Amniotic stem cell (primary cell): Measurements from ENCODE around the gene ERI3.

Experiments
- DNase-seq: peaks from one replicate; lab custom pipeline; 2025; lab: John Stamatoyannopoulos, UW

Gene ERI3

DNA sequence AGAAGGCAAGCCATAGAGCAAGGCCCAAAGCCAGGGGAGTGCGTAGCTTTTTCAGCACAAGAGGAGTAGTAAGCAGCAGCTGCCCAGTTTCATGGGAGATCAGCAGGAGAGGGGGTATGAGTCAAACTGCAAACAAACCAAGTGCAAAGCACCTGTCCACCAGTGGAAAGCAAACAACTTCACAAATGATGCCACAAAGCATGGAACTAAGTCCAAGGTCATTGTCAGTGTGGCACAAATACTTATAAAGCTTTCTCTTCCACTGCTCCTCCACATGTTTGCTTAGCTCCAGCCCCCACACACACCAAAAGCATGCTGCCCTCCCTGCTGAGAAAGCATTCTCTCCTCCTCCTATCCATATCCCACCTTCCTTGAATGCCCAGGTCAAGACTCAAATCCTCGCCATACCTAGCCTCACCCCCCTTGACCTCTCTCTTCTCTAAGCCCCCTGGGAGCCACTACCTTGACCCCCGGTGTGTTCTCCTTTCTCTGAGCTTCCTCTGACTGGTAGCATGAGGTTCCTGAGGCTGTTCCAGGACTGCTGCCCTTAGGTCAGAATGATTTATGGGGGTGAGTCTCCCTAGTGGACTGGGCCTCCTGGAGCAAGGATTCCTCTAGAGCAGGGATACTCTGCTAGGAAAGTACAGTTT, 71.4 kb downstream of the ERI3 start:
- no peak for DNase-seq

DNA sequence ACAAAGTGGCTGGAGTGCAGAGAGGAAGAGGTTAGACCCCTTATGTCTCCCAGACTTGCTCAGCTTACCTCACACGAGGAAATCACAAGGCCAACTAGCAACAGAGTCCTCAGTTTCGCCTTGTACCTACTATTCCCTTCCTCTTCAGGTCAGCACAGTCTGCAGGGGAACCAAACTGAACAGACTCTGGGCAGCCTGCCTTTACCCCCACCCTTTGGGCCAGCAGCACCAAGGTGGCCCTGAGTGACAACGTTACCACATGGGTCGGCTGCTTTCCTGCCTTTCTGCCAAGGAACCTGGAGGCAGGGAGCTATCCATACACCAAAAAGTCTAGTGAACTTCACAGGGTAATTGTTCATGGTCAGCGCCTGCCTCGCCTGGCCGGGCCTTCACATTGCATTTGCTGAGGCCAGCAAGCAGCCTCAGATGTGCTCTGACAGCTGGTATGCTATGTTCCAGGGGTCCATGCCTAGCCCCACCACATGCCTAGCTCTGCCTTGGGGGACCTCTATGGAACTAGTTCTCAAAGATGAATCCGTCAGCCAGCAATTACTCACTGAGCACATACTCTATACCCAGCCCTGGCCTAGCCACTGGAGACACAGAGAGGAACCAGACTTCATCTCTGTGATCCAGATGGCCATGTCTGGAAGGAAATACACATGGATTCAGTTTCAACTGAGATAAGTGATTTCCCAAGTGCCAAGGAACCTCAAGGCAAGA, 72.2 kb downstream of the ERI3 start:
- DNase-seq = no peak

DNA sequence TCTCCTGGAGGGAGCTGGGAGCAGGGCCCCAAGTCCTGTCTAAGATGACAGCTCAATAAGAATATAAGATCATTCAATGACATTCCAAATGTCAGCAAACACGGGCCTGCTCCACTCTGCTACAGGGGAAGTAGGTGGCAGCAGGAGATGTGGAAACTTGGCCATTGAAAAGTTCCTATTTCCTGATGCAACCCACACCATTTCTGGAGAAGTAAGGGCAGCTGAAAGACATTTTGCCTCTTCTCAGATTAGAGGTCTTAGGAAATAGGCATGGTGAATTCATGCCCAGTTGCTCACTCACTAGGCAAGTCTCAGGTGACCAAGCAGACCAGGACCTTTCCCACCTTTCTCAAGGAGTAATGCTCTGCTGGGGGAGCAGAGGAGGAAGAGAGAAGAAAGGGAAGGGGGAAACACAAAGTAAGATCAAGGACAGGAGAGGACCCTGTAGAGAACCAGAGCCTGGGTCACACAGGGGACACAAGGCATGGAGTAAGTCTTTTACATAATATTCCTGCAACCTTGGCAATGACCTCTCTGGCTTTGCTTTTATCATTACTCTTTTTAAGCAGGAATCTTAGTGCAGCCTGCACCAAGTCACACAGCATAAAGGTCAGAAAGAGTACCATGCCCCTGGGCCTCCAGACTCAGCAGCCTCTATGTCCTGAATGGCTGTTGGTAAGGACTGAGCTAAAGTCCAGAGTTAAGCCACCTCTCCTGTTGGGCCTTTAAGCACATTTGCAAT, 72.9 kb downstream of the ERI3 start:
- no peak for DNase-seq

DNA sequence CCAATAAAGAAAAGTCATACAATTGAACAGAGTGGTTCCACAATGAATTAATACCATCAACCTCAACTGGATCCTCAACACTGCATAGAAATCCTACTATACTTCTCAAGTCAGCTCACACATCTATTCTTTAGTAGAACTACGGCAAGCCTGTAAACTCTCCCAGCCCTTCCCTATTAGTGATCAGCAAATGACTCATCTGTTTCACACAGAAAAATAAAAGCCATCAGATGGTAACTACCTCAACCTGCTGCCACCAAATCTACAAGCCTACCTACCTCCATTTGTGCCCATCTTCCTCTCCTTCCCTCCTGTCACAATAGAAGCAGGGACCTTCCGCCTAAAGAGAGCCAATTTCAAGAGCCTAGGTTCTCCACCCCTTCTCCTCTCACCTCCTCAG, 78.2 kb downstream of the ERI3 start:
- no peak for DNase-seq

DNA sequence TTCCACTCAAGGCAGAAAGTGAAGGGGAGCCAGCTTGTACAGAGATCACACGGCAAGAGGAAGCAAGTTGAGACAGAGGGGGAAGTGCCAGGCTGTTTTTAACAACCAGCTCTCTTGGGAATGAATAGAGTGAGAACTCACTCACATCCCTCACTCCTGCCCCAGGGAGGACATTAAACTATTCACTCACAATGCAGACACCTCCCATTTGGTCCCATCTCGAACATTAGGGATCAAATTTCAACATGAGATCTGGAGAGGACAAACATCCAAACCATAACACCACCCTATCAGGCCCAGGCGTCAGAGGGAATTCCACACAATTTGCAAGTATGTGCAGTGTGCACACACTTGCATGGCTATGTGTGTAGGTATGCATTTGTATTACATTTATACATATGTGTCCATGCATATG, 79.1 kb downstream of the ERI3 start:
- DNase-seq = no peak

DNA sequence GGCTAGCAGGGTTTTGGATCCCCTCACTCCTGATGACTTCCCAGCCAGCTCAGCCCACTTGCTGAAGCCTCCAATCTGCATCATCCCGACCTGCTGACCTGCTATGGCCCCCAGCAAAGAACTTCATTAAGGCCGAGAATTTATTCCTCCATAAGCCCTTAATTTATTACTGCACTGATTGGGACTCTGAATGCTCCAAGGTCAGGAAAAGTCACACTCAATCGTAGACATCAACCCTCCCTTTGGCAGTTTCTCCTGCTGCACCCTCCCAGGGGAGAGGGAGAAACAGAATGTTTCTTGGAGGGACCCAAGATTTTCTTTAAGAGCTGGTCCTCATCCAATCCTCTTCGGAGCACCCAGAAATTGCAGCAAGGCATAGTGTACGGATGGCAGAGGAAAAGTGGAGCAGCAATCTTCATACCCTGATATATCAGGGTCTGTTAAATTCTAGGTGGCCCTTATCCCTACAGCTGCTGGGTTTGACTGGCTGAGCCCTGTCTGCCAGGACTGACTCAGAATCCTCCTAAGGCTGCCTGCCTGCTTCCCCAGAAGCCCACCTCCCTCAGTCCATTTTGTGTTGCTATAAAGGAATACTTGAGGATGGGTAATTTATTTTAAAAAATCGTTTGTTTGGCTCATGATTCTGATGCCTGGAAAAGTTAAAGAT, 79.6 kb downstream of the ERI3 start:
- DNase-seq = no peak

DNA sequence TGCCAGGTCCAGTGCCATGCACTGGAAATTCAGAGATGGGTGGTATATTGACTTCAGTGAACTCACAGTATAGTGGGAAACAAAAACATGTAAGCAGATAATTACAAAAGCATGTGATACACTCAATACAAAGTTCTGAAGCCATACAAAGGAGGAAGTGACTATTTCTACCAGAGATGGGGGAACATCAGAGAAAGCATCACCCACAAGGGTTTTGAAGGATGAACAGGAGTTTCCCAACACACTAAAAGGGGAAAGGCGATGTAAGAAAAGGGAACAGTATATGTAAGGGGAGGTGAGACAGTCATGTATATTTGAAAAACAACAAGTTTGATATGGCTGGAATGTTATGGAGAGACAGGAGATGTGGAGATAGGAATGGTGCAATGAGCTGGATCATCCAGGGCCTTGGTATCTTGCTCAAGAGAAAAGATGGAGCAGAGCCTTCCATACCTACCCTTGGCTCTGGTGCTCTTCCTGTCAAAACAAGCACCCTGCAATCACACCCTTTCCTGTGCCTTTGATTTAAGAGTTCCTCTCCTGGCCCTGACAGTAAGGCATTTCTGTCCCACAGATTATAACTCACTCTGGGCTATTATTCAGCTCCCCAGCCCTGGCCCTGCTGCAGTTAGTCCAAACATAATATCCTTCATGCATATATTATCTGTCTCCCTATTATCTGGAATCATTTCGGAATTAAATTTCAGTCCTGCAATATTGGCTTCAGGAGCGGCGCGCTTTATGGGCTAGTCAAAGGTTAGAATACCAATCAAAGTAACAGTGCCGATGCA, 81.3 kb downstream of the ERI3 start:
- no peak for DNase-seq

DNA sequence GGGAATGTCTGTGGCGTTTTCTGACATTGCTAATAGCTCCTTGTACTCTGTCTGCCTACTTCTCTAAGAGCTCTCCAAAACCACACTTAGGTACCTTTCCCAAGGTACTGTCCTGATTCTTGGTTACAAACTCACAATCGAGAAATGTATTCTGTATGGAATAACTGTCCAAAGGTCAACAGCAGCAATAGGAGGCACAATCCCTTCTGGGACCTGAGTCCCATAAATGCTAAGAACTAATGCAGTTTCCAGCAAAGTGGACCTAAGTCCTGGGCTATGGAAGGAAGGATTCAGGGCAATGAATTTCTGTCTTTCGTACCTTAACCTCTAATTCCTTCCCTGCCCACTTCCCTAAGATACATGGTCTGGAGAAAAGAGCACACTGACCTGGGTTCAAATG, 82.1 kb downstream of the ERI3 start:
- no peak for DNase-seq

DNA sequence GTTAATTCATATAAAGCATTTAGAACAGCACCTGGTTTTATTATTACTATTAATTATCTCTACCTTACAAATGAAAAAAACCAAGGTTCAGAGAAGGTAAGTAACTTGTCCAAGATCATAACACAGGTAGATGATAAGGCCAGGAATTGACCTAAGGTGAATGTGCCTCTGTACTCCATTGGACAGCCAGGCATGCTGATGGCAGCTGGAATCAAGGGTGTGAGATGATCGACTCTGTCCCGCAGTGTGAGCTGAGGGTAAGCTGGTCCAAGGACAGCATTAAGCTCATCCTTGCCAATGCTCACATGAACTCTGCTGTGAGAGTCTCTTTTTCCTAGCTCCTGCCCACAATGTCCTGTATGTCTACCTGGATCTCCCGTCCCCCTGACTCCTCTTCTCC, 83.4 kb downstream of the ERI3 start:
- DNase-seq = no peak

DNA sequence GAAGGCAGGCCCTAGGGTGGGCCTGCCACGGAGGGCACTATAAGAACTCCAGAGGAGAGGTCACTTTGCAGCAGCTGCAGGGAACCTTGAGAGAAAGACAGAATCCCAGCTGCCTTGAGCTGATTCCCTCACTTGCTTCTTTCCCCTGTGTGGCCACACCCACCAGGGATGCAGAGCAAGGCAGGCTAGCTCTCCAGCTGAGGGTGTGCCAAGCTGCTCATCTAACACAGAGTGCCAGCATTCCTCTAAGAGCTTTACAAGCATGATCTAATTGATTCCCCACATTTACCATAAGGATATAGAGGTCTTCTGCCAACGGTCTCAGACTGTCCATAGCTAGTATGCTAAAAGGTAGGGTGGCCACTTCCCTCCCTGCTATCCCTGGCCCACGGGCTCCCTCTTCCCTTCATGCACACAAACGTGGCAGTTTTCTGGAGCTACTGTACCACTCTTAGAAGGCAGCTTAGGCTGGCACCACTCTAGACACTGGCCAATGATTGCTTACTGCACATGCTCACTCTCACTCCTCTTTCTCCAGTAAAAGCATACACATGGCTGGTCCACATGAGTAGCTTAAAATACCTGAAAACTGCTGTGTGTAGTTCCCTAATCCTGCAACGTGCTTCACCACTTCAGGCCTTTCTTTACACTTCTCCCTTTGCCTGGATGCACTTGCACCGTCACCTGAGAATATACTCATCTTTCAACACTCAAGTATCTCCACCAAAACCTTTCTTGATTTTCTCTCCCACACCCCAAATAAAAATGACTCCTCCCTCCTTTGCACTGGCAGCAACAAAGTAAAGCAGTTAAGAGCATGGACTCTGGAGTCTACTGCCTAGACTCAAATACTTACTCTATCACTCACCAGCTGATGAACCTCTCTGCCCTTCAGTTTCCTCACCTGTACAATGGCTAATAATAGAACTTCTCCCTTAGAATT, 84.1 kb downstream of the ERI3 start:
- no peak for DNase-seq

DNA sequence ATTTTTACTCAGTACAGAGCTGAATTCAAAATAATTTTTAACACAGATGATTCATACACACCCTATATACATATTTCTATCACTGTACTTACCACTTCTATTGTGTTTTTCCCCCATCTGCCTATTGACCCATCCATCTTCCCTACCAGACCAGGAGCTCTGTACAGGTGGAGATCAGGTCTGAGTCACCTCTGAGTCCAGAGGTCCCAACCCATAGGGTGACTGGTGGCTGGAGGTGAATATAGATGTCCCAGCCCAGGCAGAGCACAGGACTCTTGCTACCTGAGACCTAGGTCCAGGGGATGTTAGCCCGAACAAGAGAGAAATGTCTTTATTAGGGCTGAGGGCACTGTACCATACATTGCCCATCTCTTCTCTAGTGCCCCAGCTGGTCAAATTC, 87.0 kb downstream of the ERI3 start:
- no peak for DNase-seq

DNA sequence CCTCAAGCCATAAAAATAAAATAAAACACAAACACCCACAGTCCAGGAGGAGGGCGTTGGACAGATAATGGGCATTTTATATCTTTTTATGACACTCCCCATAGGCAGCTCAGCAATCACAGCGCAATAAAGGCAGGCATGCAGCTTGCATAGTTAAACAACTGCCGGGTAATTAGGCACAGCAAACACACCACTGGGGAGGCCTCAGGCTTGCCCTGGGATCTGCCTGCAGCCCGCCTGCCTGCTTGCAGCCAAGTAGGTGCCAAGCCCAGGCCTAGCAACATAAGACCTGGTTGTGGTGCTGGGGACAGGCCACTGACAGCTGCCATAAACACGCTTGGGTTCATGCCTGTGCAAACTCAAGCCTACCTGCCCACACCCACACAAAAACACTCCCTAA, 87.6 kb downstream of the ERI3 start:
- no peak for DNase-seq

DNA sequence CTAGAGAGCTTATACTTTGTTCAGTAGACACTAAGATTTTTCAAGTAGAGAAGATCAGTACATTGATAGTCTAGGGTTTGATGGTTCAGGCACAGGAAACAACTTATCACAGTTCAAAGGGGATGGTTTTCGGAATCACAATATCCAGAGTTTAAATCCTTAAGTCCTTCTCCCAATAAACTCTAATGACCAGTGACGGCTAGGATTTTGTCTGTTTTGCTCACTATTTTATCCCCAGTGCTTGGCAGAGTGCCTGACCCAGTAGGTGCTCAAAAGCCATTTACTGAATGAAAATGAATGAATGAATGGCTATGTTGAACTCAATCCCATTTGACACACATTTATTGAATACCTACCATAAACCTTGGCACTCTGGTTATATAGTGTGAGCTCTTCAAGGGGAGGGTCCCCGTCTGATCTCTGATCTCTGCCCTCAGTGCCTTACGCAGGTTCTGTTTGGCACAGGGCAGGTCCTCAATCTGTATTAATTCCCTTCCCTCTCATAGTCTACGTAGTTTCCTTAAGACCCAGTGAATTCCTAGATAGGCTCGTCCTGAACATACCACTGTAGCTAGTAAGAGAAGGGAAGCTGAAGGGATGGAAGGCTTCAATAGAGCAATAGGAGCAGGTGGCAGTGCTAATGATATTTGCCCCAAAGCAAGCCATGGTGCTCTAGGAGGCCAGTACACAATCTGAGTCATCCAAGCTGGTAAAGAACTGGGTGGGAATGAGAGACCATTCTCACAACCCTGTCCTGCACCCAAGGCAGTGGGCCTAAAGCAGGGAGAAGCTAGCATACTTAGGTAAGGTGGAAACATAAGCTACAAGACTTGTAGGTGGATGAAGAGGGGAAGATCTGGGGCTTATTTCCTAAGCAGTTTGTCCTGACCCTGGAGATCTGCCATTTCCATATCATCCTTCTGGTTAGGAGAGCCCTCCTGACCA, 88.4 kb downstream of the ERI3 start:
- DNase-seq = no peak

DNA sequence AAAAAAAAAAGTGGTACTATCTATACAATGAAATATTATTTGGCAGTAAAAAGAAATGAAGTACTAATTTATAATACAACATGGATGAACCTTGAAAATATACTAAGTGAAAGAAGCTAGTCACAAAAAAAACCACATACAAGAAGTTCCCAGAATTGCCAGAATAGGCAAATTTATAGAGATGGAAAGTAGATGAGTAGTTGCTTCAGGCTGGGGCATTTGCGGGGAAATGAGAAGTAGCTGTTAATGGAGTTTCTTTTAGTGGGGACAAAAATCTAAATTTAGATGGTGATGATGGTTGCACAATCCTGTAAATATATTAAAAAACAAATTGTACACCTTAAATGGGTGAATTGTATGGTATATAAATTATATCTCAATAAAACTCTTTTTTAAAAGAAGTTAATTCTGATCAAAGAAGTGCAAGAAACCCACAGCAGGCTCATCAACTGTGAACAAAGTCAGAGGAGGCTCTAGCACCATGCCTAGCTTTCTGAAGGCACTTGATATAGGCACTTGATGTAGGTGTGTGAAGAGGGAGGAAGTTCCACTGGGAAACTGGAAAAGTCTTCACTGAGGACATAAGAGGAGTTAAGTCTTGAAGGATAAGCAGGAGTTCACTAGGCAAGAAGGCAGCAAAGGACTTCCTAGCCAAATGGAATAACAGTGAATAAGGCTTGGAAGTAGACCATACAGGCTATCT, 89.2 kb downstream of the ERI3 start:
- DNase-seq = no peak

DNA sequence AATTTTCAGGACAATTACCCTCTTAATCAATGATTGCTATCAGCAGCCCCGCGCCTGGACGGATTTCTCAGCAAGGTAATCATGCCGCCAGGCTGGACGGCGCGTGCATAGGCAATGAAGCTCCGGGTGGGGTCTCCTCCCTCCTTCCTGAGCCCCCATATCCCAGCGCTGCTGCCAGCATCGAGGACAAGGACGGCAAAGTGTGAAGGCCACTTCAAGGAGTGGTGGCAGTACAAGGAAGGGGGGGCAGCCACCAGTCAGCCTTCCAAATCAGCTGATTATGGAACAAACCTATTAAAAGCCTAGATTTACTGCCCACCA, 90.6 kb downstream of the ERI3 start:
- no peak for DNase-seq

DNA sequence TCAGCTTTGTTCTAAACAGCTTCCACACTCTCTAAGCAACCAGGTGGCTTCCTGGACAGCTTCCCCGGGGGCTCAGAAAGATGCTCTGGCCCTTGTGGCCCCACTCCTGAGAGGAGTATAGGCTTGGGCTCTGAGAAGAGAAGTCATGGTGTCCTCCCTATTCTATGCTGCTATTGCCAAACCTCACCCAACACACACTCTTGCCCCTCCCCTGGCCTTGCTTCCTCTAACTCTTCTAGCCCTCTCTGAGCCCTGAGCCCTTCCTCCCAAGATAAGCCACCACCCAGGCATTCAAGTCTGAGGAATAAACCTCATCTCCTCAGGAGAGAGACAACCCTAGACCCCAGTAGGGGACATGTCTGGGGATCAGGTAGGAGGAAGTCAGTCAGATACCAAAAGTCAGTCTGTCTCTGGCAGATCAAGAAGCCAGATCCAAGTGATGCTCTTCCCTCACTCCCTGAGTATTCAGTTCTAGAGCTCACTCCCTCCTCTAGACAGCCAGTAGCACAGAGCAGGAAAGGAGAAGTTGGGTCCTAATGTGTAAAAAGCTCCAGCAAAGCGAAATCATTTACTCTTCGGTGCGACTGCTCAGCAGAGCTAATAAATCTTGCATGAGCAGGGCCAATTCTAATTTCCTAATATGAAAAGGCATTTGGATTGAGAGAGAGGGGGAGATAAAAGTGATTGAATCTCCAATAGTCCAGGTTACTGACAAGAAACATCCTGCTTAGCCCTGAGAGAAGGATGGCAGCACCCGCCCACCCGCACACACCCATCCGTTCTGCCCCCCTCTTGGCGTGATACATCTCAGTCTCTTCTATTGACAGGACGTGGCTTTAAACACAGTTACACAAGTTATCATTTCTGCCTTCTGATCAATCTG, 91.2 kb downstream of the ERI3 start:
- no peak for DNase-seq

DNA sequence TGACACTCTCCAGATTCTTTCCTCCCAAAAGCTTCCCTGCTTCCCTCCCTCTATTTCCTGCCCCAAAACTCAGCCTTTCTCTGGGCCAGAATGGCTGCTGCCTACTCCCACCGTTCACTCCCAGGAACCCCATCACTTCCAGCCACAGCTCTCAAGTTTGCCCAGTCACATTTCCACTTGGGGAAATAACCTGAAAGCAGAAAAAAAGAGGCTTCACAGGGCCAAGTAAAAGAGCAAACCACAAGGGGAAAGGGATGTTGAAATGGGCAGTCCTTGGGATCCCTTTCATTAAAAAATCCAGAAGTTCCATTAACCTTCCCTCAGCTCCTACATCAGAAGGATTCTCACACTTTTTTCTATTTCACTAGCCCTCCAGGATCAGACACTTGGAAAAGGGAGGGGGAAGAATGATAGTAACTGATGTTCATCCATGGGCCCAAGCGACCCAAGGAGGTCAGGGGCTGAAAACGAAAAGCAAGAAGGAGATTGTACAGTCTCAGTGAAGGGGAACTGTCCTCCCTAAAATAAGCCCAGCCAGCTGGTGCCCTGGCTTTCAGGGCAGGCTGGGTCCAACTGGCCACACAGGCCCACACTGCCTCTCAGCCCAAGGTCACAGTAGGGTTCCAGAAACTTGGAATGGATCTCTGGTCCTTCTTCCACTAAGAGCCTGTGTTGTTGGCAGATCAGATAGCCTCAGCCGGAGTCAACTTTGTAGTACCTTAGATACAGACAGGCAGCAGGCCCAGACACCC, 92.1 kb downstream of the ERI3 start:
- DNase-seq = no peak
